Neuron (in vitro differentiated cells): ENCODE results near the gene PNPLA5.
A peak's percentile ranks its signal among the peaks of the same experiment; 100 is the strongest.

Experiments used
- H2AFZ ChIP-seq: one replicate; pipeline ENCODE4 v1.6.1; 2013; ENCODE audit warnings: low read depth, mild to moderate bottlenecking, inconsistent platforms, low read length, moderate library complexity
- H3K27me3 ChIP-seq: one replicate; pipeline ENCODE4 v1.6.1; 2013; ENCODE audit warnings: low read length; ENCODE audit not compliant: insufficient read depth
- H3K36me3 ChIP-seq: one replicate; pipeline ENCODE4 v1.6.1; 2013; ENCODE audit warnings: low read length; ENCODE audit not compliant: insufficient read depth
- H3K4me1 ChIP-seq: one replicate; pipeline ENCODE4 v1.6.1; 2013; ENCODE audit warnings: low read length; ENCODE audit not compliant: insufficient read depth
- H3K4me3 ChIP-seq: 2 replicates; pipeline ENCODE4 v1.5.1; 2013; ENCODE audit warnings: mild to moderate bottlenecking, low read length, moderate library complexity
- H3K9me3 ChIP-seq: one replicate; pipeline ENCODE4 v1.6.1; 2013; ENCODE audit warnings: low read length

The PNPLA5 gene

GRCh38 chr22:43862882-43863202, 29.0 kb downstream of the PNPLA5 start:
- H3K36me3 ChIP-seq = no peaks in the 10 kb centered on the region
- H3K4me1 ChIP-seq = peaks cover 15% of the 10 kb centered on the region
- H3K4me3 ChIP-seq = peak overlapping the region; percentile 76
- no peaks in the 10 kb centered on the region for H3K27me3 ChIP-seq
- peaks cover 7% of the 10 kb centered on the region for H3K9me3 ChIP-seq
- peak overlapping the region; percentile 84 for H2AFZ ChIP-seq

GRCh38 chr22:43862074-43862881, 29.5 kb downstream of the PNPLA5 start, which contains the start of gene SULT4A1:
SULT4A1 (minus strand) TSS chr22:43862513; CDS start chr22:43862382, 131 bp downstream.
- peaks cover 15% of the 10 kb centered on the region for H3K4me1 ChIP-seq
- H3K9me3 ChIP-seq = peaks cover 9% of the 10 kb centered on the region
- H3K27me3 ChIP-seq = no peaks in the 10 kb centered on the region
- H3K4me3 ChIP-seq = peak within 1 kb of the TSS; percentile 76
- H3K36me3 ChIP-seq = no peaks in the 10 kb centered on the region
- peak within 1 kb of the TSS; percentile 84 for H2AFZ ChIP-seq

GRCh38 chr22:43861529-43861928, 30.3 kb downstream of the PNPLA5 start:
- Histone ChIP-seq H3K9me3 (peaks cover 9% of the 10 kb centered on the region), H3K27me3 (no peaks in the 10 kb centered on the region), H3K4me3 (peak overlapping the region; percentile 76)

GRCh38 chr22:43860831-43861230, 31.0 kb downstream of the PNPLA5 start:
- Histone ChIP-seq H3K4me1 (peaks cover 15% of the 10 kb centered on the region), H2AFZ (no peak overlapping the region), H3K9me3 (peaks cover 9% of the 10 kb centered on the region), H3K36me3 (no peaks in the 10 kb centered on the region), H3K27me3 (no peaks in the 10 kb centered on the region), H3K4me3 (peak overlapping the region; percentile 76)

More at GRCh38 chr22:43861529-43861928, 30.3 kb downstream of the PNPLA5 start:
- Histone ChIP-seq H3K4me1 (peaks cover 15% of the 10 kb centered on the region), H2AFZ (no peak overlapping the region), H3K36me3 (no peaks in the 10 kb centered on the region)

GRCh38 chr22:43860126-43860525, 31.7 kb downstream of the PNPLA5 start:
- Histone ChIP-seq H3K4me3 (no peak overlapping the region), H3K9me3 (peaks cover 9% of the 10 kb centered on the region), H3K4me1 (peaks cover 15% of the 10 kb centered on the region), H2AFZ (no peak overlapping the region), H3K36me3 (no peaks in the 10 kb centered on the region), H3K27me3 (no peaks in the 10 kb centered on the region)

GRCh38 chr22:43859621-43860020, 32.2 kb downstream of the PNPLA5 start:
- Histone ChIP-seq H3K27me3 (no peaks in the 10 kb centered on the region), H2AFZ (no peak overlapping the region), H3K9me3 (peaks cover 9% of the 10 kb centered on the region), H3K36me3 (no peaks in the 10 kb centered on the region), H3K4me1 (peaks cover 15% of the 10 kb centered on the region), H3K4me3 (no peak overlapping the region)

GRCh38 chr22:43859176-43859575, 32.6 kb downstream of the PNPLA5 start:
- no peak overlapping the region for H2AFZ ChIP-seq
- H3K4me1 ChIP-seq = peaks cover 15% of the 10 kb centered on the region
- H3K9me3 ChIP-seq = peaks cover 9% of the 10 kb centered on the region
- no peak overlapping the region for H3K4me3 ChIP-seq
- no peaks in the 10 kb centered on the region for H3K27me3 ChIP-seq
- H3K36me3 ChIP-seq = no peaks in the 10 kb centered on the region

GRCh38 chr22:43858156-43858895, 33.5 kb downstream of the PNPLA5 start:
- H3K27me3 ChIP-seq = no peaks in the 10 kb centered on the region
- no peaks in the 10 kb centered on the region for H3K36me3 ChIP-seq
- no peak overlapping the region for H3K4me3 ChIP-seq
- H2AFZ ChIP-seq = no peak overlapping the region
- peaks cover 15% of the 10 kb centered on the region for H3K4me1 ChIP-seq
- peaks cover 9% of the 10 kb centered on the region for H3K9me3 ChIP-seq

- Histone ChIP-seq H3K4me1 (peaks cover 15% of the 10 kb centered on the region), H3K9me3 (peaks cover 9% of the 10 kb centered on the region), H3K27me3 (no peaks in the 10 kb centered on the region), H3K36me3 (no peaks in the 10 kb centered on the region), H2AFZ (no peak overlapping the region), H3K4me3 (no peak overlapping the region)
These were observed 34.4 kb downstream of the PNPLA5 start for GRCh38 chr22:43857367-43857766.

- no peak overlapping the region for H3K4me3 ChIP-seq
- H3K27me3 ChIP-seq = no peaks in the 10 kb centered on the region
- peaks cover 2% of the 10 kb centered on the region for H3K4me1 ChIP-seq
- H3K9me3 ChIP-seq = peaks cover 9% of the 10 kb centered on the region
- no peaks in the 10 kb centered on the region for H3K36me3 ChIP-seq
- no peak overlapping the region for H2AFZ ChIP-seq
These were observed 36.4 kb downstream of the PNPLA5 start for GRCh38 chr22:43855431-43855830.

GRCh38 chr22:43854786-43855271, 37.0 kb downstream of the PNPLA5 start:
- Histone ChIP-seq H3K9me3 (peaks cover 9% of the 10 kb centered on the region), H3K36me3 (no peaks in the 10 kb centered on the region), H2AFZ (no peak overlapping the region), H3K27me3 (no peaks in the 10 kb centered on the region), H3K4me1 (no peaks in the 10 kb centered on the region), H3K4me3 (no peak overlapping the region)

- no peaks in the 10 kb centered on the region for H3K36me3 ChIP-seq
- H3K4me3 ChIP-seq = no peak overlapping the region
- no peaks in the 10 kb centered on the region for H3K27me3 ChIP-seq
- no peak overlapping the region for H2AFZ ChIP-seq
- H3K9me3 ChIP-seq = peaks cover 9% of the 10 kb centered on the region
- no peaks in the 10 kb centered on the region for H3K4me1 ChIP-seq
These were observed 37.6 kb downstream of the PNPLA5 start for GRCh38 chr22:43854121-43854785.
